Astrocyte (in vitro differentiated cells and primary cell): ENCODE data around the gene BICC1. TPM values are rescaled to one million over a fixed set of nuclear protein-coding genes. Genes with fewer than 3 reads are reported as not detected.

ENCODE experiments used
- DNase-seq: peaks from one replicate; pipeline ENCODE4 v3.0.0-alpha.2; 2010; ENCODE audit warnings: low read depth
- FAIRE-seq: peaks from 2 replicates; lab custom pipeline; 2011; peaks lifted over from hg19 to GRCh38; lab: Jason Lieb, UNC
- H2AFZ ChIP-seq: 2 replicates; pipeline ENCODE4 v1.6.0; 2012; ENCODE audit warnings: low read depth, low read length, inconsistent platforms
- H3K27ac ChIP-seq: 2 replicates; pipeline ENCODE4 v1.5.1; 2011; ENCODE audit warnings: low read depth, low read length, inconsistent platforms
- H3K27me3 ChIP-seq: 2 replicates; pipeline ENCODE4 v1.6.0; 2011; ENCODE audit warnings: low read length, inconsistent platforms; ENCODE audit not compliant: insufficient read depth
- H3K36me3 ChIP-seq: 2 replicates; pipeline ENCODE4 v1.5.1; 2011; ENCODE audit warnings: low read length, inconsistent platforms; ENCODE audit not compliant: insufficient read depth
- H3K4me1 ChIP-seq: 2 replicates; pipeline ENCODE4 v1.5.1; 2011; ENCODE audit warnings: low read length, inconsistent platforms; ENCODE audit not compliant: insufficient read depth
- H3K4me2 ChIP-seq: 2 replicates; pipeline ENCODE4 v1.6.0; 2012; ENCODE audit warnings: low read length, inconsistent platforms
- H3K4me3 ChIP-seq: 2 replicates; pipeline ENCODE4 v1.5.1; 2011; ENCODE audit warnings: low read depth, mild to moderate bottlenecking, low read length, inconsistent platforms; ENCODE audit not compliant: insufficient read depth
- H3K79me2 ChIP-seq: 2 replicates; pipeline ENCODE4 v1.6.0; 2012; ENCODE audit warnings: mild to moderate bottlenecking, low read length, inconsistent platforms; ENCODE audit not compliant: insufficient read depth
- H3K9ac ChIP-seq: 2 replicates; pipeline ENCODE4 v1.6.0; 2012; ENCODE audit warnings: mild to moderate bottlenecking, low read length, inconsistent platforms
- H3K9me3 ChIP-seq: 2 replicates; pipeline ENCODE4 v1.5.1; 2012; ENCODE audit warnings: low read depth, mild to moderate bottlenecking, low read length, inconsistent platforms; ENCODE audit not compliant: insufficient read depth
- H4K20me1 ChIP-seq: 2 replicates; pipeline ENCODE4 v1.6.0; 2012; ENCODE audit warnings: low read length, inconsistent platforms; ENCODE audit not compliant: insufficient read depth
- H3K27ac Mint-ChIP-seq: one replicate; pipeline ENCODE4 v1.8.0; 2021; ENCODE audit warnings: mild to moderate bottlenecking, mixed read lengths; ENCODE audit not compliant: unreplicated experiment
- H3K27me3 Mint-ChIP-seq: one replicate; pipeline ENCODE4 v1.8.0; 2021; ENCODE audit warnings: low read depth, mixed read lengths; ENCODE audit not compliant: unreplicated experiment
- H3K36me3 Mint-ChIP-seq: one replicate; pipeline ENCODE4 v1.8.0; 2021; ENCODE audit warnings: low read depth, mixed read lengths; ENCODE audit not compliant: unreplicated experiment
- H3K4me1 Mint-ChIP-seq: one replicate; pipeline ENCODE4 v1.8.0; 2021; ENCODE audit warnings: low read depth, mixed read lengths; ENCODE audit not compliant: unreplicated experiment
- H3K4me3 Mint-ChIP-seq: one replicate; pipeline ENCODE4 v1.8.0; 2021; ENCODE audit warnings: mild to moderate bottlenecking, moderate library complexity, mixed read lengths; ENCODE audit not compliant: unreplicated experiment
- H3K9me3 Mint-ChIP-seq: one replicate; pipeline ENCODE4 v1.8.0; 2021; ENCODE audit warnings: mild to moderate bottlenecking, mixed read lengths; ENCODE audit not compliant: unreplicated experiment
- EZH2 ChIP-seq: IDR thresholded peaks from 2 replicates; pipeline ENCODE4 v1.6.1; 2012; ENCODE audit warnings: mild to moderate bottlenecking, low read length, inconsistent platforms; ENCODE audit not compliant: insufficient read depth
- total RNA-seq: library from RNA; stranded (reverse); gene quantifications from 2 replicates; pipeline ENCODE4 v1.2.1, GENCODE V29; 2021
- TF ChIP-seq, protein P1 (sequence below): IDR thresholded peaks from 2 replicates; pipeline ENCODE4 v1.5.1; 2011; ENCODE audit warnings: low read depth, mild to moderate bottlenecking, inconsistent platforms, low read length, moderate library complexity; ENCODE audit not compliant: insufficient read depth

BICC1 gene
- total RNA-seq, 1 donor from 2014 or later = 23.0 TPM

DNA sequence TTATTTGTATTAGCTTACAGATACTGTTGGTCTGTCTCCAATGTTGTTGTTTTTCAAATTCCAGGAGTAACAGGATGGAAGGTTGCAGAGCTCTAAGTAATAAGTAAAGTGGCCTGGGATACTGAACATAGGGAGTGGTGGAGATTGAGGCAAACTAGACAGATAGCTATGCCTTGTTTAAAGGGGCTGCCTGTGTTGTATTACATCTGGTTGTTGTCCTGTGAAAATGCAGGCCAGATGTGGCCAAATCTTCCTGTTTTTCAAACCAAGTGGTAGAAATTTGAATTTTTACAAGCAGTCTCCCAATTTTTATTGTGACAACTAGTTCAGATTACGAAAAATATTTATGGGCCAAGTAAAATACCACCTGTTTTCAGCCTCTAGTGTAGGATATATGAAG, 33.5 kb downstream of the BICC1 start:
- H3K4me3 ChIP-seq = no peak overlapping the region
- no peaks in the 10 kb centered on the region for H3K27me3 Mint-ChIP-seq
- no peaks in the 10 kb centered on the region for H3K9me3 ChIP-seq
- no peak overlapping the region for H3K9ac ChIP-seq
- FAIRE-seq (peak; percentile 23), DNase-seq (no peak)
- no peaks in the 10 kb centered on the region for H3K27me3 ChIP-seq
- no peak overlapping the region for H3K27ac Mint-ChIP-seq
- H3K36me3 Mint-ChIP-seq = no peaks in the 10 kb centered on the region
- no peak overlapping the region for H3K27ac ChIP-seq
- no peak overlapping the region for H2AFZ ChIP-seq
- H3K4me1 ChIP-seq = peaks cover 6% of the 10 kb centered on the region
- H3K36me3 ChIP-seq = no peaks in the 10 kb centered on the region
- H3K79me2 ChIP-seq = peaks cover 72% of the 10 kb centered on the region
- no peaks in the 10 kb centered on the region for H3K9me3 Mint-ChIP-seq
- H4K20me1 ChIP-seq = peaks cover 70% of the 10 kb centered on the region
- TF ChIP-seq, protein P1, sequence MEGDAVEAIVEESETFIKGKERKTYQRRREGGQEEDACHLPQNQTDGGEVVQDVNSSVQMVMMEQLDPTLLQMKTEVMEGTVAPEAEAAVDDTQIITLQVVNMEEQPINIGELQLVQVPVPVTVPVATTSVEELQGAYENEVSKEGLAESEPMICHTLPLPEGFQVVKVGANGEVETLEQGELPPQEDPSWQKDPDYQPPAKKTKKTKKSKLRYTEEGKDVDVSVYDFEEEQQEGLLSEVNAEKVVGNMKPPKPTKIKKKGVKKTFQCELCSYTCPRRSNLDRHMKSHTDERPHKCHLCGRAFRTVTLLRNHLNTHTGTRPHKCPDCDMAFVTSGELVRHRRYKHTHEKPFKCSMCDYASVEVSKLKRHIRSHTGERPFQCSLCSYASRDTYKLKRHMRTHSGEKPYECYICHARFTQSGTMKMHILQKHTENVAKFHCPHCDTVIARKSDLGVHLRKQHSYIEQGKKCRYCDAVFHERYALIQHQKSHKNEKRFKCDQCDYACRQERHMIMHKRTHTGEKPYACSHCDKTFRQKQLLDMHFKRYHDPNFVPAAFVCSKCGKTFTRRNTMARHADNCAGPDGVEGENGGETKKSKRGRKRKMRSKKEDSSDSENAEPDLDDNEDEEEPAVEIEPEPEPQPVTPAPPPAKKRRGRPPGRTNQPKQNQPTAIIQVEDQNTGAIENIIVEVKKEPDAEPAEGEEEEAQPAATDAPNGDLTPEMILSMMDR = no peak
- TF ChIP-seq EZH2 = no peak
- H3K4me1 Mint-ChIP-seq = peaks cover 9% of the 10 kb centered on the region
- H3K4me3 Mint-ChIP-seq = no peak overlapping the region
- no peak overlapping the region for H3K4me2 ChIP-seq

DNA sequence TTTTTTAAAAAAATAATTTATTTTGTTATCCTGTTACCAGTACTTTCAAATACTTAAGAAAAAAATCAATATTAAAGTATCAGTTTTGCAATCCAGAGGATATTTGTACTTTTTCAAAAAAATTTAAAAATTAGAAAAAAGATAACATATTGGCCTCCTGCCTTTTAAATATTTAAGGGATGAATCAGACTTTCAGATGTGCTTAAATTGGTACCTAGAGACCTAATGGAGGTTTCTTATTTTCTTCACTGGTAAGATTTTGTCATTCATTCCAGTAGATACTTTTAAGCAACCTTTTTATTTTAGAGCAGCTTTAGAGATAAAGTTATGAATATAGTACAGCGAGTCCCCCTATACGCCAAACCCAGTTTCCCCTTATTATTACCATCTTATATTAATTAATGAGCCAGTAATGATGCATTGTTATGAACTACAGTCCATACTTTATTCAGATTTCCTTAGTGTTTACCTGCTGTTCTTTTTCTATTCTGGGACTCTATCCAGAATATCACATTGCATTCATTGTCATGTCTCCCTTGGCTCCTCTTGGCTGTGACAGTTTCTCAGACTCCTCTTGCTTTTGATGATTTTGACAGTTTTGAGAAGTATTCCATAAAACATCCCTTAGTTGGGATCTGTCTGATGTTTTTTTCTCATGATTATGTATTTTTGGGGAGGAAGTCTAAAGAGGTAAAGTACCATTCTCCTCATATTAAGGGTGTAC, 34.2 kb downstream of the BICC1 start:
- Histone ChIP-seq H4K20me1 (peaks cover 71% of the 10 kb centered on the region), H3K9ac (no peak overlapping the region), H3K27me3 (no peaks in the 10 kb centered on the region), H3K79me2 (peaks cover 77% of the 10 kb centered on the region), H3K4me3 (no peak overlapping the region), H2AFZ (no peak overlapping the region), H3K4me1 (peaks cover 6% of the 10 kb centered on the region), H3K27ac (no peak overlapping the region), H3K4me2 (no peak overlapping the region), H3K9me3 (no peaks in the 10 kb centered on the region), H3K36me3 (no peaks in the 10 kb centered on the region)
- H3K4me3 Mint-ChIP-seq = no peak overlapping the region
- H3K9me3 Mint-ChIP-seq = no peaks in the 10 kb centered on the region
- peaks cover 9% of the 10 kb centered on the region for H3K4me1 Mint-ChIP-seq
- no peaks in the 10 kb centered on the region for H3K27me3 Mint-ChIP-seq
- no peaks in the 10 kb centered on the region for H3K36me3 Mint-ChIP-seq
- no peak for FAIRE-seq
- H3K27ac Mint-ChIP-seq = no peak overlapping the region
- TF ChIP-seq, protein P1 = no peak
- no peak for TF ChIP-seq EZH2
- DNase-seq = no peak

DNA sequence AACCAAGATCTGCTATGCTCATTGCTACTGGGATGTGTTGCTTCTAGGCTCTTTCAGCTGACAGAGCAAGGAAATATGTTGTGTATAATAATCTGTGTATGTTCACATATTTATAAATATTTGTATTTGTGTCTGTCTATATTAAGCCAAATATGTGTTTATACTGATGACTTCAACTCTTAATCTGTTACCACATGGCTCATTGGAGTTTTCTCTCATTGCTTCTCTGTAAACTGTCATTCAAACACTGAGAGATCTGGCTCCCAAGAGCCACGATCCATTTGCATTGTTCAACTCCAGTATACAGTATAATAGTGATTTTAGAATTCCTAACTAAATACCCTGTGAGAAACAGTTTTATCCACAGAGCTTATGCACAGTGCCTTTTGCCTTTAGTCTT, 35.3 kb downstream of the BICC1 start:
- no peak overlapping the region for H2AFZ ChIP-seq
- DNase-seq = no peak

More for the DNA sequence above, 35.3 kb downstream of the BICC1 start:
- peaks cover 9% of the 10 kb centered on the region for H3K4me1 Mint-ChIP-seq
- Histone ChIP-seq H3K9me3 (no peaks in the 10 kb centered on the region), H3K9ac (no peak overlapping the region), H3K79me2 (peaks cover 78% of the 10 kb centered on the region), H3K4me2 (no peak overlapping the region), H4K20me1 (peaks cover 66% of the 10 kb centered on the region), H3K4me3 (no peak overlapping the region), H3K27ac (no peak overlapping the region), H3K27me3 (no peaks in the 10 kb centered on the region), H3K4me1 (peaks cover 6% of the 10 kb centered on the region), H3K36me3 (no peaks in the 10 kb centered on the region)
- peaks cover 1% of the 10 kb centered on the region for H3K36me3 Mint-ChIP-seq
- H3K27me3 Mint-ChIP-seq = no peaks in the 10 kb centered on the region
- no peaks in the 10 kb centered on the region for H3K9me3 Mint-ChIP-seq
- FAIRE-seq = peak; percentile 26
- TF ChIP-seq, protein P1 = no peak
- no peak for TF ChIP-seq EZH2
- no peak overlapping the region for H3K4me3 Mint-ChIP-seq
- H3K27ac Mint-ChIP-seq = no peak overlapping the region
